C4-2B (cell line): Measurements from ENCODE around the gene OR4N5.

Source experiments
- CTCF ChIP-seq: fragments of 450-650 bp; conservative IDR thresholded peaks from 2 replicates; pipeline ENCODE4 v1.5.1; 2017; ENCODE audit warnings: mild to moderate bottlenecking
- ZFX ChIP-seq: fragments of 450-650 bp; IDR thresholded peaks from 2 replicates; pipeline ENCODE4 v1.6.1; 2017

GRCh38 chr14:20093442-20093841 lies 45.2 kb upstream of the OR4N5 start:
- no peak for TF ChIP-seq CTCF
- no peak for TF ChIP-seq ZFX
